ENCODE results near the gene ZNF133.

The ZNF133 gene

DNA sequence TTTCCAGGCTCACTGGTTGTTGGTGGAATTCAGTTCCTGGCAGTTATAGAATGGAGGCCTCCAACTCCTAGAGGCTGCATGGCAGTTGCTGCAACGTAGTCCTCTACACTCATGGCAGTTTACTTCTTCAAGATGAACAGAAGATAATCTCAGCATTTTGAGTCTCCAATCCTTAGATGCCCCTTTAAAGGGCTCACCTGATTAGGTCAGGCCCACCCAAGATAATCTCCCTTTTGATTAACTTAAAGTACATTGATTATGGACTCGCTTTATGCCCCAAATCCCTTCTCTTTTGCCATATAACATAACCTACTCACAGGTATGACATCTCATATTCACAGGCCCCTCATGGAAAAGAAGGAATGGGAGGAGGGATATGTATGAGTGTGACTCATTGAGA lies 76.4 kb downstream of the ZNF133 start:
- DNase-seq, result no peak
